GM21825 (cell line): Measurements from ENCODE around the gene GCLC.

Experiments used
- ATAC-seq: cut with Tn5 transposase; IDR thresholded peaks from one replicate; pipeline ENCODE4 v1.9.1; 2021; ENCODE audit warnings: mild to moderate bottlenecking, moderate library complexity; ENCODE audit not compliant: unreplicated experiment

The GCLC gene

DNA sequence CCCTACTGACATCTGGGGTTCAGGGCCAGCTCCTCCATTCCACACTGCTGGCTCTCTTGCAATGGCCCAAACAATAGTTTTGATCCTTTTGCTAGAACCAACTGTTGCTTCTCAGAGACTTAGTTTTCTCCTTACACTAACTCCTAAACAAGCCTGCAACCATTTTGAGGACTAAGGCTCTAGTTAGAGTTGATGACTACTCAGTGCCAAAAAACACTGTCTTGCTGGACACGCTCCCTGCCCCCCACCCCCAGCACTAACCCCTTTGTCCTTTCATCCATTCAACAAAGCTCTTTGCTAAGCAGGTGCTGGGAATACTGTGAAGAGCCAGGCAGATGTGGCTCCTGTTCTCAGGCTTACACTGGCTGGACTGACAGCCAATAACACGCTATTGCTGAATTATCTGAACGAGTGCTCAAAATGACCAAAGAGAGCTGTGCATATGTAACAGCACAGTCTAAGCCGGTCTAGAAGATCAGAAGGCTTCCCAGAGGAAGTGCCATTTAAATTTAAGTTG is 17.6 kb downstream of the GCLC start:
- ATAC-seq, result no peak

- ATAC-seq, result no peak
These were observed 18.9 kb downstream of the GCLC start for GRCh38 chr6:53526000-53526399.

DNA sequence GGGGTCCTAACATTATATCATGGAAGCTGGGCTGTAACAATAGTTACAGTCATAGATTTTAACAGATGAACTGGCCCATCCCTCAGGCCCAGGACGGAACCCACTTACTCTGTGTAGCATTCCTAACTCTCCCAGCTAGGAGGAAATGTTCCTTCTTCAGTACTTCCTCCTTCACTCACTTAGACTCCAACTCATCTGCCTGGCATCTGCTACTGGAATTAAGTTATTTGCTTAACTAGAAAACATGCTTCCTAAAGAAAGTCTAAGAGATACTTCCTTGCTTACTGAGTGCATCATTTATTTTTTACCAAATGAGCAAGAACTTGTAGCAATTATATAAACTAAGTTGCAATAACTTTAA is 20.5 kb downstream of the GCLC start:
- ATAC-seq, result no peak

- ATAC-seq, result no peak
These were observed 21.1 kb downstream of the GCLC start for GRCh38 chr6:53523511-53524454.

GRCh38 chr6:53520320-53520928 is 24.5 kb downstream of the GCLC start:
- no peak for ATAC-seq

GRCh38 chr6:53518862-53519261 is 26.0 kb downstream of the GCLC start:
- ATAC-seq, result no peak

- ATAC-seq, result no peak
These were observed 27.9 kb downstream of the GCLC start for GRCh38 chr6:53517021-53517420.

DNA sequence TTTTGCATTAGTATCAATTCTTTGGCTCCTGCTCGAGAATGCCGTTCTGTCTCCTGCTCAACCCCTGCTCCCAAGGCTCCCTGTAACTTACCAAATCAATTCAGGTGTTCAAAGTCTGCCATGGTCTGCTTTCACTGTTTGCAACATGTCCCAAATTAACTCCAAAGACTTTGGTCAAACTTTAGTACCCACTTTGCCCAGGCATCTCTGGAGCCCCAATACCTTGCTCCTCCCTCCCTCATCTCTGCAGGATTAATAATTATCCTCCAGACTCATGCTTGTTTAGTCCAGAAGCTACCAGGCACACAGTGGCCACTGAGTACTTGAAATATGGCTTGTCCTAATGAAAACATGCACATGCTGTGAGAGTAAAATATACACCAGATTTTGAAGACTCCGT is 30.2 kb downstream of the GCLC start:
- no peak for ATAC-seq

GRCh38 chr6:53513519-53513966 is 31.4 kb downstream of the GCLC start:
- ATAC-seq, result no peak

- no peak for ATAC-seq
These were observed 31.8 kb downstream of the GCLC start for GRCh38 chr6:53513056-53513455.

- no peak for ATAC-seq
These were observed 32.3 kb downstream of the GCLC start for GRCh38 chr6:53512626-53513025.

GRCh38 chr6:53510746-53511145 is 34.2 kb downstream of the GCLC start:
- no peak for ATAC-seq

- no peak for ATAC-seq
These were observed 38.0 kb downstream of the GCLC start for GRCh38 chr6:53506872-53507271.

- ATAC-seq, result no peak
These were observed 40.4 kb downstream of the GCLC start for GRCh38 chr6:53504512-53504911.

- no peak for ATAC-seq
These were observed 41.8 kb downstream of the GCLC start for GRCh38 chr6:53503060-53503459.

GRCh38 chr6:53501432-53501831 is 43.5 kb downstream of the GCLC start:
- ATAC-seq, result no peak

DNA sequence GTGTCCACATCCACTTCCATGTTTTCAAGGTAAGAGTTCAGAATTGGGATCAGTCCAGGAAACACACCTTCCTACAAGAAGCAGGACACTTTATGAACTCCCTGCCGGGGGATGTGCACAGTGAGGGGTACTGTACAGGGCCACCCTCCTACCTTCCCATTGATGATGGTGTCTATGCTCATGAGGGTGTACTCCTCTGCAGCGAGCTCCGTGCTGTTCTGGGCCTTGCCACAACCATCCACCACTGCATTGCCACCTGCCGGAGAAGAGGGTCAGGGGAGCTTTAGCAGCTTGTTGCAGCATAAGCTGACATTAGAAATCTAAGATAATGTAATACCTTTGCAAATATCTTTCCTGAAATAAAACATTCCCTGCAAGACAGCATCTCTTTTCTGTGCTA is 44.8 kb downstream of the GCLC start:
- no peak for ATAC-seq

DNA sequence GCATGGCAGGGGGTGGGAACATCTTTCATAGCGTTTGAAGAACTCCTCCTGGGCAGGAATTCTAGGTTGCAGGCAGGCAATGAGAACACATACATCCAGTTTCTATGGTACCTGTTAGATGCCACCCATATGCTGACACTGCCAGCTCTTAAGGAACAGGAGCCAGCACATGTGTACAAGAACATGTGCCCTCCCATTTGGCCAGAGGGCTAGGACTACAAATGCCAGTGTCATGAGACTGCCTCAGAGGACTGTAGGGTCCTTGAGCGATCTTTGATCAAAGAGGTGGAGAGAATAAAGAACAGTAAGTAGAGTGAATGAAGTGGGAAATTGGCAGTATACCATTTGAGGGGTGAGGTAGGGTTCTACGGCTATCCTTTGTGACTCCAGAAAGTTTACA is 45.8 kb downstream of the GCLC start:
- no peak for ATAC-seq

- no peak for ATAC-seq
These were observed 46.3 kb downstream of the GCLC start for GRCh38 chr6:53498649-53499048.

- no peak for ATAC-seq
These were observed 47.0 kb downstream of the GCLC start for GRCh38 chr6:53497905-53498304.

- no peak for ATAC-seq
These were observed 48.0 kb downstream of the GCLC start for GRCh38 chr6:53496797-53497375.
